NCI-H748 (cell line): Measurements from ENCODE around the gene TRIM63.
"Not testable (repeated sequence)": the region's sequence is repeated elsewhere in the genome, so short reads cannot be mapped to it uniquely, and the experiment has no call there.

Source experiments
- DNase-seq: peaks from one replicate; lab custom pipeline; 2025; ENCODE audit not compliant: unreplicated experiment; lab: John Stamatoyannopoulos, UW

The TRIM63 gene

GRCh38 chr1:26067432-26067911 lies at the start of gene TRIM63:
Gene TRIM63, minus strand, starts transcription at chr1:26067630. Its CDS starts 136 bp downstream, at chr1:26067494.
- no peak for DNase-seq

- no peak for DNase-seq
Observed at GRCh38 chr1:26114165-26114927, 46.9 kb upstream of the TRIM63 start.

GRCh38 chr1:26112407-26112775 lies 45.0 kb upstream of the TRIM63 start:
- peak; percentile 78 for DNase-seq

- DNase-seq, result peak; percentile 95
Observed at GRCh38 chr1:26111530-26112406, 44.3 kb upstream of the TRIM63 start, which contains the start of gene PDIK1L. Gene PDIK1L, plus strand, starts transcription at chr1:26111824. Its CDS starts 2,485 bp downstream, at chr1:26114309.

- peak; percentile 86 for DNase-seq
Observed at GRCh38 chr1:26110731-26111529, 43.5 kb upstream of the TRIM63 start.

DNA sequence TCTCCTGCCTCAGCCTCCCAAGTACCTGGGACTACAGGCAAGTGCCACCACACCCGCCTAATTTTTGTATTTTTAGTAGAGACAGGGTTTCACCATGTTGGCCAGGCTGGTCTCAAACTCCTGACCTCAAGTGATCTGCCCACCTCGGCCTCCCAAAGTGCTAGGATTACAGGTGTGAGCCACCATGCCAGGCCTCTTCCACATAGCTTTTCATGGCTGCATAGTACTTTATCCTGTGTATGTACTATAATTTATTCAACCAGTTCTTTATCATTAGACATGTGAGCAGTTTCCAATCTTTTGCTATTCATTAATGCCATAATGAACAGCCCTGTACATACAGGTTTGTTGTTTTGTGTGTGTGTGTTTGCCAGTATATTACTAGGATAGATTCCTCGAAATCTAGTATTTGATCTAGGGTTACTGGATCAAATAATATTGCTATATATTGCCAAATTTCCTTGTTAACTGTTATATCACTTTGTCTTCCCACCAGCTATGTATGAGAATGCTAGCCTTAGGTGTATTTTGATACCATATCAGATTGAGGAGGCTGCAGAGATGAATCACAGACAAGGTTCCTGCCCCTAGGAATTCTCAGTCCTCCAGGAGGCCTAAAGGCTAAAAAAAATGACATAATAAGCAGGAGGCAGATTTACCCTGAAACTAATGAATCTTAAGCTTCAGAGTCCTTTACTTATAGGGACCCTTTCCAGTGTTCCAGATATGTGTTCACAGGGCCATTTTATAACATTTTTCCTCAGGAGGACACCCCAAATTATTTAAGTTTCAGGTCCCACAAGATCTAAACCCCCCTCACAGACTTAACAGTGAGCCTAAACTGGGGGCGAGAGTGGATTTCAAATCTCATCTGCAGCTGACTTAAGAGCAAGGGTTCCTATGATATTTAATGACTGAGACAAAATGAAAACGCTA lies 42.1 kb upstream of the TRIM63 start:
- DNase-seq, result no peak

DNA sequence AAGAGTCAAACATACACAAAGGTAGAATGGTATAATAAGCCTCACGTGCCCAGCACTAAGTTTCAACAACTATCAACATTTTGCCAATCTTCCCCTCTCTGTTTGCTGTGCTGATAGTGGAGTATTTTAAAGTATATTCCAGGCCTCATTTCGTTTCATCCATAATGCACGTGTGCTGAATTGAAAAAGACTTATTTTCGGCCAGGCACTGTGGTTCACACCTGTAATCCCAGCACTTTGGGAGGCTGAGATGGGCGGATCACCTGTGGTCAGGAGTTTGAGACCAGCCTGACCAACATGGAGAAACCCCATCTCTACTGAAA lies 37.8 kb upstream of the TRIM63 start:
- not testable (repeated sequence) for DNase-seq

DNA sequence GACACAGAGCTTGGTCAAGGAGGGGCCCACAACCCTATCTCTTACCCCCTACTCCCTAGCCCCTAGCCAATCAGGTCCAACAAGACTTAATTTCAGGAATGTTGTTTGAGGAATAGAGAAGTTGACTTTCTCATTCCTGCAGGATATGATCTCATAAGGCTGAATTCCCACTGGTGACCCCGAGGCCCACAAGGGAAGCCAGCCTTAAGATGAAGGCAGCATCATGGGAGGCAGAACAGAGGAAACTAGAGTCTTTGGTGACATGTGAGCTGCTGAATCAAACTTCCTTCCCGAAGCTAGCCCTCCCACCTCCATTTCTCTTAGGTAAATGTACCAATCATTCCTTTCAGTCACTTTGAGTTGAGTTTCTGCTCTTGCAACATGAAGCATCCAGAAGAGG lies 35.1 kb upstream of the TRIM63 start:
- no peak for DNase-seq

DNA sequence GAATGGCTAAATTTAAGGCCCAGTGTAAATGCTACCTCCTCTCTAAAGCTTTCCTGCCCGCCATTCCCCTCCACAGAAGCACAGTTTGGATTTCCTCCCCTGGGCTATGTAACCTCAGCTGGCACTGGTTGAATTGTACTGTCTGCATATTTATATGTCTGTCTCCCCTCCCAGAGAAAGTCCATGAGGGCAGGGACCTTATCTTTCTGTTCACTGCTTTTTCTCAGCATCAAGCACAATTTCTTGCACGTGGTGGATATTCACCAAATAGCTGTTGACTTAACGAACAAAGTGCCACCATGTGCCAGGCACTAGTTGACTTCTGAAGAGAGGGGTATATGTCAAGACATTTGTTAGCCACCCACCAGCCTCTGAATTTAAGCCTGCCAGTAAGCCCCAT lies 34.7 kb upstream of the TRIM63 start:
- DNase-seq, result no peak

- DNase-seq, result not testable (repeated sequence)
Observed at GRCh38 chr1:26100204-26100603, 32.8 kb upstream of the TRIM63 start.

- no peak for DNase-seq
Observed at GRCh38 chr1:26099780-26100179, 32.4 kb upstream of the TRIM63 start.

GRCh38 chr1:26098602-26099001 lies 31.2 kb upstream of the TRIM63 start:
- DNase-seq, result no peak

DNA sequence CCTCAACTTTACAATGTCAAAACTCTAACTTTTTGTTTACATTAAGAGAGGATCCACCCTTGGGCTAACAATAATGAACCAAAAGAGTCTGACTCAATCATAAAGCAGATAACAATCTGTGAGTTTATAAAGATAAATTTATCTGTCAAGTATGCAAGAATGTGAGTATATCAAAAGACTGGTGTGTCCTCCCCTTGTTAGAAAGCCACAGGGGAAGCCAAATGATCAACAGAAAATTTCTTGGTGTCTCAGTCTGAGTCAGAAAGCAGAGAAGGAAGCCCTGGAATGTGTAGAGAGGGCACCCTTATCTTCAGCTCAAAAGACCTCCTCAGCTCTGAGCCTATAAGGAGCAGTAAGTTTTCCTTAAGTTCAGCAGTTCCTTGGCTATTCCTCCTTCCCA lies 30.3 kb upstream of the TRIM63 start:
- DNase-seq, result no peak

GRCh38 chr1:26096471-26096870 lies 29.0 kb upstream of the TRIM63 start:
- DNase-seq, result no peak

DNA sequence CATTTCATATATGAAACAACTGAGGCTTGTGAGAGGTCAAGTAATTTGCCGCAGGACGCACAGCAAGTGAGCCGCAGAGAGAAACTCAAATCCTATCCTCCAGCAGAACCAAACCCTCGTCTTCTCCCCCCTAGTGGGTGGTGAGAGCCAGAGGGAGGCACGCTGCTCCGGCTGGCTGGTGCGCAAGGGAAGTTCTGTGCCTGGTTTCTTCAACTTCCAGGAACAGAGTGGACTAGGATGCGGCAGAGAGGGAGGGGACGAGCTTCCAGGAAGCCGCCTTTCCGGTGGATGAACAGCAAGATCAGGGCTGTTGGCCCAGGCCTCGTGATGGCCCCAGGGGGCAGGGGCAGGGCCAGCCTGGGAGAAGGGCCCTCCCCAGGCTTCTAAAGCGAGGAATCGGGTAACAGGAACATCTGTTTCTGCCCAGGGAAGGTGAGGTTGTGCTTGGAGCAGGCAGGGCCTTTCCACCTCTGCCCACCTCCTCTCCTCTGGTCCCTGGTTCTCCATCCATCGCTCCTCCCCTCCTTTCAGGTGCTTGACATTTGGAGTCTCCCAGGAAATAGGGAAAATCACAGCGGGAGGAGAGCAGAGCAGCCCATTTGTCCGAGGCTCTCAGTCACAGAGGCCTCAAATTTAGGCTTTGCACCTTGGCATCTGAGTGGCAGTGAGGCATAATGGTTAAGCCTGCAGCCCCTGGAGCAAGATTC lies 27.4 kb upstream of the TRIM63 start:
- no peak for DNase-seq

DNA sequence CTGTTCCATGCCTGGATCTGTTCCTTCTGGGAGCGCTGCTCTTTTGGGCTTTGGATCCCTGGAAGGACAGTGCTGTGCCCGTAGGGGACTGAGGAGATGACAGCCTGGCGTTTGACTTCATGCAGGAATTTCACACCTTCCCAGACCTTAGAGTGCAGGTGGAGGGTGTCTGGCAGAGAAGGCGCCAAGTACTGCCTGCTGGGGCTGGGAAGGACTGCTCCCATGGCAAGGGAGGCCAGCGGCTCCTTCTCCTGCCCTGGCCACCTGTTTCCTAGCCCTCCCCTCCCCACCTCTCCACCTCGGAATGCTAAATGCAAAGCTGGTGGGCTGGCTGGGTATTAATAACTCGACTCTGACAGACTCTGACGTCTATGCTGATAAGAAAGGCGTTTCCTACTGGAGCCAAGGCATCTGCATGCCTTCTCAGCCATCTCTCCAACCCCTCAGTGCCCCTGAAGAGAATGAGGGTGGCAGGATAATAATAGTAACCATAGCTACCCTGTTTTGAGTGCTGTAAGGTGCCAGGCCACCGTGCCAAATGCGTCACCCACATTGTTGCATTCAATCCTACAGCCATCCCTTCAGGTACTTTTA lies 26.7 kb upstream of the TRIM63 start:
- DNase-seq, result no peak

DNA sequence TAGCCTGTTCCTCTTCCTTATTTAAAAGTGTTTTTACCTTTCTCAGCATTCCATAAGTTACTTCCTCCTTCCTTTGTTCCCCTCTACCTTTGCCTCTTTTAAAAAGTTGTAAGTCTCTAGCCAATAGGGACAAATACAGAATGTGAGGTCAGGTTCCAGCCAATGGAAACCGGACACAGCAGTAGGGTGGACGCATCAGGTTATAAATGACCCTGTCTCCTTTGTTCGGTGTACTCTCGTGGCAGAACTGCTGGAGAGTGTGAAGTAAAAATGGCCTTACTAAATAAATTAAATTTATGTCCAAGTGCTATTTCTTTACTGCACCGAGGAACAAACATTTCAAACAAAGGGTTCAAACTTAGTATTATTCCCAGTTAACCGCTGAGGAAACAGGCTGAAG lies 26.1 kb upstream of the TRIM63 start:
- not testable (repeated sequence) for DNase-seq

- no peak for DNase-seq
Observed at GRCh38 chr1:26092422-26092821, 25.0 kb upstream of the TRIM63 start.

DNA sequence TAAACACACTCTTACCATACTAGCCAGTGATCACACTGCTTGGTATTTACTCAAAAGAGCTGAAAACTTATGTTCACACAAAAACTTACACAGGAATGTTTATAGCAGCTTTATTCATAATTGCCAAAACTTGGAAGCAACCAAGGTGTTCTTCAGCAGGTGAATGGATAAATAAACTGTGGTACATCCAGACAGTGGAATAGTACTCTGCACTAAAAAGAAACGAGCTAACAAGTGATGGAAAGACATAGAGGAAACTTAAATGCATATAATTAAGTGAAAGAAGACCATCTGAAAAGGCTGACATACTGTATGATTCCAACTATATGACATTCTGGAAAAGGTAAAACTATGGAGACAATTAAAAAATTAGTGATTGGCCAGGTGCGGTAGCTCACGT lies 23.5 kb upstream of the TRIM63 start:
- no peak for DNase-seq
